Uterus (tissue), 2 donors: ENCODE data around the gene LDLRAD2.

ENCODE experiments used
- CTCF ChIP-seq, 4 experiments: fragments of 200-600 bp in 2 of 4; fragments of 450-650 bp in 2 of 4; sonication (generic) in 2 of 4; IDR thresholded peaks; one replicate each; pipeline ENCODE4 v1.5.1; 2016 to 2019; ENCODE audit warnings: antibody characterized with exemption in 4 of 4, mild to moderate bottlenecking in 2 of 4, moderate library complexity in 1 of 4
- POLR2A ChIP-seq, 2 donors: fragments of 450-650 bp; IDR thresholded peaks; one replicate each; pipeline ENCODE4 v1.6.1; 2016; ENCODE audit warnings: antibody characterized with exemption in 2 of 2, mild to moderate bottlenecking in 1 of 2, moderate library complexity in 1 of 2

- TF ChIP-seq CTCF (IDR thresholded peaks at IDR 0.05), result no peak
- TF ChIP-seq POLR2A (IDR thresholded peaks at IDR 0.05), result no peak
Measured at GRCh38 chr1:21794656-21795055, 17.4 kb upstream of the LDLRAD2 start.
